Ovary (tissue), 9 donors: ENCODE data around the gene MELTF. TPM values are rescaled to one million over a fixed set of nuclear protein-coding genes. Genes with fewer than 3 reads are reported as not detected.

Source experiments
- DNase-seq, 5 donors: peaks; one replicate each; pipeline ENCODE4 v3.0.0-alpha.2; 2019 to 2020
- H3K27ac ChIP-seq, 2 donors: fragments of 200-600 bp; one replicate each; pipeline versions ENCODE4 v1.5.1 to v1.8.0; 2019 to 2022
- H3K27me3 ChIP-seq: fragments of 200-600 bp; one replicate; pipeline ENCODE4 v1.8.0; 2022
- H3K36me3 ChIP-seq: fragments of 200-600 bp; sonication (generic); one replicate; pipeline ENCODE4 v1.5.1; 2019
- H3K4me1 ChIP-seq: one replicate; pipeline ENCODE4 v1.8.1; 2013; ENCODE audit warnings: mild to moderate bottlenecking, moderate library complexity; ENCODE audit not compliant: insufficient read depth
- H3K4me3 ChIP-seq: fragments of 200-600 bp; sonication (generic); one replicate; pipeline ENCODE4 v1.5.1; 2017
- H3K9me3 ChIP-seq, 2 donors: fragments of 200-600 bp in 1 of 2; sonication (generic) in 1 of 2; one replicate each; pipeline versions ENCODE4 v1.5.1 to v1.8.1; 2013 to 2019; ENCODE audit warnings: mild to moderate bottlenecking in 1 of 2, moderate library complexity in 1 of 2
- EP300 ChIP-seq: sonication (generic); formaldehyde crosslinking; IDR thresholded peaks from one replicate; pipeline ENCODE4 v1.6.1; 2017; ENCODE audit warnings: antibody characterized with exemption
- POLR2A ChIP-seq: fragments of 450-650 bp; IDR thresholded peaks from one replicate; pipeline ENCODE4 v1.6.1; 2017; ENCODE audit warnings: antibody characterized with exemption, mild to moderate bottlenecking, moderate library complexity
- WGBS, 3 donors: extraction: QIAGEN DNeasy Blood & Tissue Kit in 1 of 3; methylation state at CpG; one replicate each; pipeline versions ENCODE4 v1.1.5 to v1.1.7; 2013 to 2017; 5-methylcytosine and 5-hydroxymethylcytosine counted together
- intact Hi-C, 4 donors: fragments of 100-400 bp; cut with DNase I; formaldehyde crosslinking; loops; one replicate each; pipeline versions ENCODE4 v1.11.0 to v1.15.1; 2022 to 2023
- polyA plus RNA-seq, 2 donors: library from polyadenylated mRNA; stranded (reverse); fragments of 200-250 nt in 1 of 2; fragments of 350-450 nt in 1 of 2; fragmentation: Illumina TruSeq in 1 of 2; extraction: RNeasy Lipid Tissue Mini Kit (QIAGEN cat#74804) in 1 of 2; gene quantifications; one replicate each; pipeline ENCODE4 v1.2.3, GENCODE V29; 2013 to 2014
- total RNA-seq, 7 donors: library from RNA; depleted of rRNA in 2 of 7; stranded (reverse); fragments of >200 nt in 2 of 7; fragmentation: NEBNext Ultra II Directional in 3 of 7; extraction: Animal tissue kit (Norgen Biotek cat#: 25700) in 3 of 7; gene quantifications; one replicate each; pipeline versions ENCODE4 v1.1.0 to v1.2.4, GENCODE V29; 2016 to 2023
- TF ChIP-seq, protein P1 (sequence below), 3 donors: fragments of 450-650 bp in 2 of 3; fragments of 200-600 bp in 1 of 3; IDR thresholded peaks; one replicate each; pipeline versions ENCODE4 v1.5.1 to v1.8.0; 2016 to 2022; ENCODE audit warnings: antibody characterized with exemption in 3 of 3, mild to moderate bottlenecking in 1 of 3
- donor health status: DM: no; HTN: no; CAD: no; lungs with moderate emphysema.
- donor health status: DM: no; HTN: no; CAD: no.
- donor health status: Bipolar disorder and iron deficiency.
- donor health status: DM: yes; HTN: yes; CAD: no.
- donor health status: DM: no; HTN: no; CAD: no.
- donor health status: DM: yes; HTN: yes; CAD: no.

The MELTF gene
- total and polyA plus RNA-seq, 9 donors: 0.53 to 19.0 (median 2.0) TPM

GRCh38 chr3:196967412-196968232 lies 62.0 kb downstream of the MELTF start:
- Histone ChIP-seq H3K4me3 (peak overlapping the region; percentile 65), H3K27me3 (peaks cover 4% of the 10 kb centered on the region), H3K9me3 (no peaks in the 10 kb centered on the region), H3K4me1 (peaks cover 5% of the 10 kb centered on the region), H3K27ac (no peak overlapping the region), H3K36me3 (no peaks in the 10 kb centered on the region)
- DNase-seq: no peak
- WGBS, 3 donors: 25 to 59% (median 31%) methylated on average over 33 to 35 of the region's 35 CpGs
- intact Hi-C loops: no loop called here
- no peak for TF ChIP-seq POLR2A

DNA sequence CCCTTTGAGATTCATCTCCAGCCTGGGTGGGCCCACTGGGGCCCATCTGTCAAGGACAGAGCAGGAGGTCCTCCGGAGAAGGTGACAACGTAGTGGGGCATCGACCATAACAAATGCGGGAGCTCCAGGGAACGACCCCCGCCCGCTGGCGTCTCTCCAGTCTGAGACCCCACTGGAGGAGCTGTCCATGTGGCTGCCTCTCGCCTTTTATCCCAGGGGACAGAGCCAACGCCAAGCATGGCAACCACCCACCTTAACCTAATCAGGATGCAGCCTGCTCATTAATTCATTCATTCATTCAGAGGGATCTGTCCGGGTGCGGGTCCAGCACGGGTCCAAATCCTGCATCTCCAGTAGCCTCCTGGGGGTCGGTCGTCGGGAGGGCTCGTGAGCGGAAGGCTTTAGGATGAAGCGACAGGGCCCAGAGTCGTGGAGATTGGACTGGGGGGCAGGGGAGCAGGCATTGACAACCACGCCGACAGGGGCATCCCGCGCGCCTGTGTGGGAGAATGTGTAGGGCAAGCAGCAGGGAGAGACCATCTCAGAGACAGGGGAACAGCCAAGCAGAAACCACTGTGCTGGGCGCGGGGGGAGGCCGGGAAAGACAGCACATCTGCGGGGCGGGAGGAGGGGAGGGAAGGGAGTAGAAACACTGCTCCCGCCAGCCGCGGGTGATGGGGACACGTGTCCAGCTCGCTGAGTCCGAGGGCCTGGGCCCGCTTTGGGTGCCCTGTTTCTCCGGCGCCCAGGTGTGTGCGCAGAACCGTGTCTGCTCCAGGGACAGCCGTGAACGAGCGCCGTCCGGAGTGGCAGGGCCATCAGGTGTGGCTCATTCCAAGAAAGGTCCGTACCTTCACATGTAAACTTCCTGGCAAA lies 62.9 kb downstream of the MELTF start:
- WGBS, 3 donors: 22 to 49% (median 22%) methylated on average over 34 to 47 of the region's 47 CpGs
- intact Hi-C loops: no loop called here
- no peak overlapping the region for H3K27ac ChIP-seq
- H3K4me3 ChIP-seq: no peak overlapping the region
- peaks cover 4% of the 10 kb centered on the region for H3K27me3 ChIP-seq
- H3K4me1 ChIP-seq: peaks cover 5% of the 10 kb centered on the region
- TF ChIP-seq EP300 (no peak), POLR2A (no peak)
- TF ChIP-seq, protein P1, sequence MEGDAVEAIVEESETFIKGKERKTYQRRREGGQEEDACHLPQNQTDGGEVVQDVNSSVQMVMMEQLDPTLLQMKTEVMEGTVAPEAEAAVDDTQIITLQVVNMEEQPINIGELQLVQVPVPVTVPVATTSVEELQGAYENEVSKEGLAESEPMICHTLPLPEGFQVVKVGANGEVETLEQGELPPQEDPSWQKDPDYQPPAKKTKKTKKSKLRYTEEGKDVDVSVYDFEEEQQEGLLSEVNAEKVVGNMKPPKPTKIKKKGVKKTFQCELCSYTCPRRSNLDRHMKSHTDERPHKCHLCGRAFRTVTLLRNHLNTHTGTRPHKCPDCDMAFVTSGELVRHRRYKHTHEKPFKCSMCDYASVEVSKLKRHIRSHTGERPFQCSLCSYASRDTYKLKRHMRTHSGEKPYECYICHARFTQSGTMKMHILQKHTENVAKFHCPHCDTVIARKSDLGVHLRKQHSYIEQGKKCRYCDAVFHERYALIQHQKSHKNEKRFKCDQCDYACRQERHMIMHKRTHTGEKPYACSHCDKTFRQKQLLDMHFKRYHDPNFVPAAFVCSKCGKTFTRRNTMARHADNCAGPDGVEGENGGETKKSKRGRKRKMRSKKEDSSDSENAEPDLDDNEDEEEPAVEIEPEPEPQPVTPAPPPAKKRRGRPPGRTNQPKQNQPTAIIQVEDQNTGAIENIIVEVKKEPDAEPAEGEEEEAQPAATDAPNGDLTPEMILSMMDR (IDR thresholded peaks at IDR 0.05): no peak
- no peak for DNase-seq
- no peaks in the 10 kb centered on the region for H3K9me3 ChIP-seq
- H3K36me3 ChIP-seq: no peaks in the 10 kb centered on the region

- TF ChIP-seq POLR2A (no peak), EP300 (no peak)
- TF ChIP-seq, protein P1 (IDR thresholded peaks at IDR 0.05): no peak
- H3K4me1 ChIP-seq: peaks cover 5% of the 10 kb centered on the region
- H3K27me3 ChIP-seq: peaks cover 4% of the 10 kb centered on the region
- no peak for DNase-seq
- no peak overlapping the region for H3K27ac ChIP-seq
- no peaks in the 10 kb centered on the region for H3K9me3 ChIP-seq
- no peak overlapping the region for H3K4me3 ChIP-seq
- intact Hi-C loops: no loop called here
- H3K36me3 ChIP-seq: no peaks in the 10 kb centered on the region
- WGBS, 3 donors: 86 to 90% (median 87%) methylated on average over 10 of the region's 10 CpGs
These were observed 63.8 kb downstream of the MELTF start for GRCh38 chr3:196965804-196966173.

GRCh38 chr3:196965112-196965803 lies 64.4 kb downstream of the MELTF start:
- 84 to 94% (median 85%) methylated on average over 11 of the region's 11 CpGs for WGBS, 3 donors
- no peaks in the 10 kb centered on the region for H3K9me3 ChIP-seq
- no peaks in the 10 kb centered on the region for H3K36me3 ChIP-seq
- H3K27me3 ChIP-seq: peaks cover 4% of the 10 kb centered on the region
- TF ChIP-seq EP300 (no peak), POLR2A (no peak)
- TF ChIP-seq, protein P1 (IDR thresholded peaks at IDR 0.05): no peak
- H3K4me1 ChIP-seq: peaks cover 5% of the 10 kb centered on the region
- intact Hi-C loops: no loop called here
- H3K27ac ChIP-seq: no peak overlapping the region
- no peak for DNase-seq
- H3K4me3 ChIP-seq: no peak overlapping the region
